IPS-11a (cell line): ENCODE measurements around the gene KIAA1958.
A peak's percentile ranks its signal among the peaks of the same experiment; 100 is the strongest.

Experiments used
- H3K4me3 ChIP-seq: one replicate; pipeline ENCODE4 v1.5.1; 2013; ENCODE audit warnings: low read depth, low read length, control low read depth

Gene KIAA1958

DNA sequence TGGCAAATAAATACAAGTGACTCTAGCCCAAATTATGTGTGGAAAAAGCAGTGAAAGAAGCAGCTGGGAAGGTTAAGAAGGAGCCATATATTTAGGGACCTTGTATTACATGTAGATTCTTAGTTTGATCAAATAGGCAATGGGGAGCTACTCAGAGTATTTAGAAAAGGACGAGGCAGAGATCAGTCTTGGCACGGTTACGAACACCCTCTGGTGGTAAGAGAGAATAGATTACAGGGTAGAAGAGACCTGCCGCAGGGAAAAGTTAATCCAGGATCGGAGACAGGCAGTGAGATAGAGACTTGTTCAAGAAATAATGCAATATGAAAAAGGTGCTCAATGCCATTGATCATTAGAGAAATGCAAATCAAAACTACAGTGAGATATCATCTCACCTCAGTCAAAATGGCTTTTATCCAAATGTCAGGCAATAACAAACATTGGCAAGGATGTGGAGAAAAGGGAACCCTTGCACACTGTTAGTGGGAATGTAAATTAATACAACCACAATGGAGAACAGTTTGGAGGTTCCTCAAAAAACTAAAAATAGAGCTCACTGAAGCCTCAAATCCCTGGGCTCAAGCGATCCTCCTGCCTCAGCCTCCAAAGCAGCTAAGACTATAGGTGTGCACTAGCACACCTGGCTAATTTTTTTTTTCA is 219.3 kb downstream of the KIAA1958 start:
- no peak overlapping the region for H3K4me3 ChIP-seq

DNA sequence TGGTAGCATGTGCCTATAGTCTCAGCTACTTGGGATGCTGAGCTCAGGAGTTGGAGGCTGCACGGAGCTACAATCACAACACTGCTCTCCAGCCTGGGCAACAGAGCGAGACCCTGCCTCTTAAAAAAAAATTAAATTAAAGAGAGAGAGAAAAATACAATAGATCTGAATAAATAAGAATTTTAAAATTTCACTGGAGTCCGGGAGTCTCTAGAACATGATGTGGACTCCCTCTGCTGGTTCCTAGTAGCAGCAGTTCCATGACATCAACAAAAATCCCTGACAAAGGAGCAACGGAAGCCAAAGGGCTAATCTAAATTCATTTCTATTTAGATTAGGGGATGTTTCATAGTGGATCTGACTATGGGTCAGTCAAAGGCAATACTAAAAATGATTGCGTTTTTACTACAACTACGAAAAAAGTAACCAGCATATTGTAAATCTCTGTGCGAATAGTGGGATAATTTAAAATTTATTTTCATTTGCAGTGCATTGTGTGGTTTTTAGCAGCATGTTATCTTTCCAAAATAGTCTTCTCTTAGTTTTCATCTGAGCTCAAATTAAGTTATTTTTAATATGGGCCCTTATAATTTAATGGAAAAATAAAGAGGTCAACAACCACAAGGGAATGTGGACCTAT is 224.5 kb downstream of the KIAA1958 start:
- H3K4me3 ChIP-seq, result no peak overlapping the region

- no peak overlapping the region for H3K4me3 ChIP-seq
Observed at GRCh38 chr9:112712678-112713077, 226.1 kb downstream of the KIAA1958 start.

GRCh38 chr9:112717661-112718331 is 231.2 kb downstream of the KIAA1958 start, which contains the start of gene INIP:
INIP (minus strand) TSS chr9:112718117; CDS start chr9:112716485, 1,632 bp downstream.
- H3K4me3 ChIP-seq, result peak within 1 kb of the TSS; percentile 81
